Measurements from ENCODE around the gene PIK3CA. TPM values are rescaled to one million over a fixed set of nuclear protein-coding genes. Genes with fewer than 3 reads are reported as not detected.
"Not testable (repeated sequence)": the region's sequence is repeated elsewhere in the genome, so short reads cannot be mapped to it uniquely, and the experiment has no call there.

Gene PIK3CA
- total RNA-seq, 1 donor from 2014 or later, result 20.0 TPM

DNA sequence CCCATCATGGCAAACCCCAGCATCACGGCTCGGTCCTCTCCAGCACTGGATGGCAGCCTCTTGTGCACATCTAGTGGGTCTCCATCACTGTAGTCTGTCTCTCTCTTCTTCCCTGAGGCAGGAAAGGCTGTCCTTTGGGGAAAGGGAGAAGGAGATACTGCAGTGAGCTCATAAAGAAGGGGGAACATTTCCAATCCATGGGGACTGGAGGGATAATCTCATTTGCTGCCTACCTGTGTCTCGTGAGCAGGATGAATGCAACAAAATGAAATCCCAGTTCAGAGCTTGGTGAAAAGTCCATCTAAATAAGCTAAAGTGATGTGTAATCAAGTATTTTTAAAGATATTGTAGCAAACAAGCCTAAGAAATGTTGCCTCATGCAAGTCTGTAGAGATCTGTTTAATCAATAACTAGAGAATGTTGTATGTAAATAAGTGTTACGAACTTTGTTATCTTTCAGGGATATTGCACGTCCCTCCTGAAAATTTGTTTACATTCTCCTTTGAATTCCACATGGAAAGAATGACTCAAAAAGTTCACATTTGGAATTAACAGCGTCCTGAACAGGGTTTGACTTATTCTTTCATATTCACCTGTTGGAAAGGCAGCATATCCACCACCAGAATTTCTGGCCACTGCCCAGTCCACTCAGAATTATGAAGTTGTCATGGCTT is 102.8 kb downstream of the PIK3CA start, which contains the start of gene KCNMB3:
KCNMB3 (minus strand) TSS at position 312 of the 674 bp plus-strand sequence; CDS start at position 188, 124 bp downstream.
- Mint-ChIP-seq H3K27ac (ENCODE audit: unreplicated experiment) (no peak within 1 kb of the TSS), H3K9me3 (ENCODE audit: unreplicated experiment) (no peaks in the 10 kb centered on the region), H3K36me3 (ENCODE audit: unreplicated experiment) (peaks cover 5% of the 10 kb centered on the region), H3K27me3 (ENCODE audit: unreplicated experiment) (no peaks in the 10 kb centered on the region), H3K4me3 (ENCODE audit: unreplicated experiment) (no peak within 1 kb of the TSS), H3K4me1 (ENCODE audit: low read depth, unreplicated experiment) (no peaks in the 10 kb centered on the region)
- TF ChIP-seq, protein P1, sequence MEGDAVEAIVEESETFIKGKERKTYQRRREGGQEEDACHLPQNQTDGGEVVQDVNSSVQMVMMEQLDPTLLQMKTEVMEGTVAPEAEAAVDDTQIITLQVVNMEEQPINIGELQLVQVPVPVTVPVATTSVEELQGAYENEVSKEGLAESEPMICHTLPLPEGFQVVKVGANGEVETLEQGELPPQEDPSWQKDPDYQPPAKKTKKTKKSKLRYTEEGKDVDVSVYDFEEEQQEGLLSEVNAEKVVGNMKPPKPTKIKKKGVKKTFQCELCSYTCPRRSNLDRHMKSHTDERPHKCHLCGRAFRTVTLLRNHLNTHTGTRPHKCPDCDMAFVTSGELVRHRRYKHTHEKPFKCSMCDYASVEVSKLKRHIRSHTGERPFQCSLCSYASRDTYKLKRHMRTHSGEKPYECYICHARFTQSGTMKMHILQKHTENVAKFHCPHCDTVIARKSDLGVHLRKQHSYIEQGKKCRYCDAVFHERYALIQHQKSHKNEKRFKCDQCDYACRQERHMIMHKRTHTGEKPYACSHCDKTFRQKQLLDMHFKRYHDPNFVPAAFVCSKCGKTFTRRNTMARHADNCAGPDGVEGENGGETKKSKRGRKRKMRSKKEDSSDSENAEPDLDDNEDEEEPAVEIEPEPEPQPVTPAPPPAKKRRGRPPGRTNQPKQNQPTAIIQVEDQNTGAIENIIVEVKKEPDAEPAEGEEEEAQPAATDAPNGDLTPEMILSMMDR (IDR thresholded peaks at IDR 0.05; ENCODE audit: partially characterized antibody, unreplicated experiment), result no peak
- no peak for DNase-seq

DNA sequence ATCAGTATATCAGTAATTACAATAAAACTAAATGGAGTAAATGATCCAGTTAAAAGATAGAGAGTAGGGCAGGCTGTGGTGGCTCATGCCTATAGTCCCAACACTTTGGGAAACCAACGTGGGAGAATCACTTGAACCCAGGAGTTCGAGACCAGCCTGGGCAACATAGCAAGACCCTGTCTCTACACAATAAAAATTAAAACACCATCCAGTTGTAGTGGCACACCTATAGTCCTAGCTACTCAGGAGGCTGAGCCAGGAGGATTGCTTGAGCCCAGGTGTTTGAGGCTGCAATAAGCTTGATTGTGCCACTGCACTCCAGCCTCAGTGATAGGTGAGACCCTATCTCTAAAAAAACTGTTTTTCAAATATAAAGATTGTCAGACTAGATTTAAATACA is 108.7 kb downstream of the PIK3CA start:
- Mint-ChIP-seq H3K27me3 (ENCODE audit: unreplicated experiment) (peaks cover 7% of the 10 kb centered on the region), H3K36me3 (ENCODE audit: unreplicated experiment) (peaks cover 22% of the 10 kb centered on the region), H3K4me3 (ENCODE audit: unreplicated experiment) (no peak overlapping the region), H3K9me3 (ENCODE audit: unreplicated experiment) (peaks cover 5% of the 10 kb centered on the region), H3K4me1 (ENCODE audit: low read depth, unreplicated experiment) (no peaks in the 10 kb centered on the region), H3K27ac (ENCODE audit: unreplicated experiment) (no peak overlapping the region)
- DNase-seq, result no peak
- TF ChIP-seq, protein P1 (IDR thresholded peaks at IDR 0.05; ENCODE audit: partially characterized antibody, unreplicated experiment), result no peak

DNA sequence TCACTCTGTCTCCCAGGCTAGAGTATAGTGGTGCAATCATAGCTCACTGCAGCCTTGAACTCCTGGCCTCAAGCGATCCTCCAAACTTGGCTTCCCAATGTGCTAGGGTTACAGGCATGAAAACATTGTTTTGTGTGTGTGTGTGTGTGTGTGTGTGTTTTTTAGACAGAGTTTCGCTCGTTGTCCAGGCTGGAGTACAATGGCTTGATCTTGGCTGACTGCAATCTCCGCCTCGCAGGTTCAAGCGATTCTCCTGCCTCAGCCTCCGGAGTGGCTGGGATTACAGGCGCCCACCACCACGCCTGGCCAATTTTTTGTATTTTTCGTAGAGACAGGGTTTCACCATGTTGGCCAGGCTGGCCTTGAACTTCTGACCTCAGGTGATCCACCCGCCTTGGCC is 109.6 kb downstream of the PIK3CA start:
- H3K9me3 Mint-ChIP-seq (ENCODE audit: unreplicated experiment); H3K4me1 Mint-ChIP-seq (ENCODE audit: low read depth, unreplicated experiment); H3K4me3 Mint-ChIP-seq (ENCODE audit: unreplicated experiment); H3K27ac Mint-ChIP-seq (ENCODE audit: unreplicated experiment); H3K27me3 Mint-ChIP-seq (ENCODE audit: unreplicated experiment); DNase-seq: not testable (repeated sequence)
- H3K36me3 Mint-ChIP-seq (ENCODE audit: unreplicated experiment), result peaks cover 22% of the 10 kb centered on the region

DNA sequence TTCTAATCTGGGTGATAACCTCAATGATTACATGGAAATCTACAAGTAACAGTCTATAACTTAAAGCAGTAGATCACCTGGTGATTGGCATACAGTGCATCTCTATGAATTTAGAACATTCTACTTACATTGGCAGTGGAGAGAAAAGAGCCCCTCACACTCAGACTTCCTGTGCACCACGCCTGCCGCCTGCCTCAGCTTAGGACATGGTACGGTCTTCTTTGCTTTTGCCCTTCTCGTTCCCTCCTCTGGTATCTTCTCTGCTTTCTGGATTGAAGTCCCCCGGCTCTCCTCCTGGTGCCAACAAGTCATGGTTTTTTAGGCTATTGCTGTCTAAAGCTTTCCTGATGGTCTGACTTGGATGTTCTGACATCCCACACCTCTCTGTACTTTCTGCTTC is 110.7 kb downstream of the PIK3CA start:
- Mint-ChIP-seq H3K27ac (ENCODE audit: unreplicated experiment) (no peak overlapping the region), H3K36me3 (ENCODE audit: unreplicated experiment) (peaks cover 22% of the 10 kb centered on the region), H3K4me1 (ENCODE audit: low read depth, unreplicated experiment) (no peaks in the 10 kb centered on the region), H3K9me3 (ENCODE audit: unreplicated experiment) (peaks cover 7% of the 10 kb centered on the region), H3K27me3 (ENCODE audit: unreplicated experiment) (peaks cover 7% of the 10 kb centered on the region), H3K4me3 (ENCODE audit: unreplicated experiment) (no peak overlapping the region)
- TF ChIP-seq, protein P1 (IDR thresholded peaks at IDR 0.05; ENCODE audit: partially characterized antibody, unreplicated experiment), result no peak
- no peak for DNase-seq

DNA sequence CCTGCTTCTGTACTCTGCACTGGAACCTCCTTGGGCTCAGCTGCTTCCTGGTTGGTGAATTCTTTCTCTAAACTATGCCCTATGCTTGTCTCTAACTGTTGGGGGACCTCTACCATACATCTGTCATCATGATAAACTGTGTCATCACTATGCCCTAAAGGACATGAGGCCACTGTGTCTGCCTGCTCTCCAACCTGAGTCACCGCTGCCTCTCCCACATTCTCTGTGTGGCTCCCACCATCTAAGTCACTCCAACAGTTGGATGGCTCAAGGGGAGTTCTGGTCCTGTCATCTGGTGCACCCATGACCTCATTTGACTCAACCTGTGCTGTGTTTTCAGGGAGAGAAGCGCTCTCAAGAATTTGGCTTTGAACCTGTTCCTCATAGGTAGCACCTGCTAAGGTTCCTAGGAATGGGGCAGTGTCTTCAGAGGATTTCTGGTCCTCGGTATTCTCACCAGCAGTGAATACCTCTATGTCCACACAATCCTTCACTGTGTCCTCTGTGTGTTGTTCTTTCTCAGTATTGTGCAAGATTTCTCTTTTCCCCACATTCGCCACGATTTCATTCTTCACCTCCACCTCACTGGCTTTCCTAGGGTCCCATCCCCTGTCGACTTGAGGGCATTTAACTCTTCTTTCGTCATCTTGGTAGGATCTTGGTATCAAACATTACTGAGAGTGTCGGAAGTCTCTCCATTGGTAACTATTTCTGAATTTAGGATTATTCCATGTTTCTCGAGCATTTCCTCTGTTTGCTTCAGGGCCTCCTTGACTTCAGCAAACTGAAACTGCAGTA is 112.0 kb downstream of the PIK3CA start:
- not testable (repeated sequence) for H3K27ac Mint-ChIP-seq (ENCODE audit: unreplicated experiment); DNase-seq
- H3K4me3 Mint-ChIP-seq (ENCODE audit: unreplicated experiment), result peak overlapping the region; percentile 56

More for the DNA sequence above, 112.0 kb downstream of the PIK3CA start:
- not testable (repeated sequence) for H3K27me3 Mint-ChIP-seq (ENCODE audit: unreplicated experiment); H3K9me3 Mint-ChIP-seq (ENCODE audit: unreplicated experiment); H3K4me1 Mint-ChIP-seq (ENCODE audit: low read depth, unreplicated experiment)
- peaks cover 22% of the 10 kb centered on the region for H3K36me3 Mint-ChIP-seq (ENCODE audit: unreplicated experiment)
